Chondrocyte (in vitro differentiated cells): ENCODE results near the gene RYK. TPM values are rescaled to one million over a fixed set of nuclear protein-coding genes. Genes with fewer than 3 reads are reported as not detected.

Experiments
- DNase-seq: peaks from one replicate; pipeline ENCODE4 v3.0.0; 2021; ENCODE audit warnings: mixed read lengths, low spot score
- H3K27ac Mint-ChIP-seq: one replicate; pipeline ENCODE4 v1.8.0; 2021; ENCODE audit warnings: mild to moderate bottlenecking, moderate library complexity, mixed read lengths; ENCODE audit not compliant: unreplicated experiment
- H3K27me3 Mint-ChIP-seq: 2 replicates; pipeline ENCODE4 v1.8.0; 2021; ENCODE audit warnings: low read depth, mixed read lengths
- H3K36me3 Mint-ChIP-seq: 2 replicates; pipeline ENCODE4 v1.8.0; 2021; ENCODE audit warnings: low read depth, mixed read lengths
- H3K4me1 Mint-ChIP-seq: 2 replicates; pipeline ENCODE4 v1.8.0; 2021; ENCODE audit warnings: low read depth, mild to moderate bottlenecking, mixed read lengths
- H3K4me3 Mint-ChIP-seq: one replicate; pipeline ENCODE4 v1.8.0; 2021; ENCODE audit warnings: mild to moderate bottlenecking, moderate library complexity, mixed read lengths; ENCODE audit not compliant: unreplicated experiment
- H3K9me3 Mint-ChIP-seq: 2 replicates; pipeline ENCODE4 v1.8.0; 2021; ENCODE audit warnings: low read depth, mixed read lengths
- total RNA-seq: library from RNA; stranded (reverse); gene quantifications from 3 replicates; pipeline ENCODE4 v1.2.1, GENCODE V29; 2021
- TF ChIP-seq, protein P1 (sequence below): fragments of 200-600 bp; sonication (generic); IDR thresholded peaks from 2 replicates; pipeline ENCODE4 v1.5.0; 2021; ENCODE audit warnings: antibody characterized with exemption, mild to moderate bottlenecking, moderate library complexity

RYK gene
- total RNA-seq, 1 donor from 2014 or later: 49.6 TPM

DNA sequence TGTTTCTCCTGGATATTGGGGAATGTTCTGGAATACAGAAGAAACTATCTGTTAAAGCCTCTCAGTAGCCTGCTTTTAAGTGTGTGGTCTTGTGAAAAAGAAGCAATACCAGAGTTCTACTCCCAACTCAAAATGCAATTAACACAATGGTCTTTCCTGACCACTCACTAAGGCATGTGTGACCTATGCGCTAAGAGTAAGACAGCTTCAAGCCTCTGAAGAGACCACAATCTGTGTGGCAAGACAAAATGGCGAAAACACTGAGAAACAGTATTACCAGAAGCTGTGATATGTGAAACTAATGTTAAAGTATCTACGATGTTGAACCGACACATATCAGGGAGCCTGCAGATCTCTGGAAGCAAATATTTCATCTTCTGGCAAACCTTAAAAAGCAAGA, 33.8 kb downstream of the RYK start:
- Mint-ChIP-seq H3K27ac (no peak overlapping the region), H3K9me3 (no peaks in the 10 kb centered on the region), H3K27me3 (no peaks in the 10 kb centered on the region), H3K4me1 (peaks cover 18% of the 10 kb centered on the region), H3K36me3 (peaks cover 2% of the 10 kb centered on the region), H3K4me3 (no peak overlapping the region)
- DNase-seq: no peak
- TF ChIP-seq, protein P1, sequence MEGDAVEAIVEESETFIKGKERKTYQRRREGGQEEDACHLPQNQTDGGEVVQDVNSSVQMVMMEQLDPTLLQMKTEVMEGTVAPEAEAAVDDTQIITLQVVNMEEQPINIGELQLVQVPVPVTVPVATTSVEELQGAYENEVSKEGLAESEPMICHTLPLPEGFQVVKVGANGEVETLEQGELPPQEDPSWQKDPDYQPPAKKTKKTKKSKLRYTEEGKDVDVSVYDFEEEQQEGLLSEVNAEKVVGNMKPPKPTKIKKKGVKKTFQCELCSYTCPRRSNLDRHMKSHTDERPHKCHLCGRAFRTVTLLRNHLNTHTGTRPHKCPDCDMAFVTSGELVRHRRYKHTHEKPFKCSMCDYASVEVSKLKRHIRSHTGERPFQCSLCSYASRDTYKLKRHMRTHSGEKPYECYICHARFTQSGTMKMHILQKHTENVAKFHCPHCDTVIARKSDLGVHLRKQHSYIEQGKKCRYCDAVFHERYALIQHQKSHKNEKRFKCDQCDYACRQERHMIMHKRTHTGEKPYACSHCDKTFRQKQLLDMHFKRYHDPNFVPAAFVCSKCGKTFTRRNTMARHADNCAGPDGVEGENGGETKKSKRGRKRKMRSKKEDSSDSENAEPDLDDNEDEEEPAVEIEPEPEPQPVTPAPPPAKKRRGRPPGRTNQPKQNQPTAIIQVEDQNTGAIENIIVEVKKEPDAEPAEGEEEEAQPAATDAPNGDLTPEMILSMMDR: no peak

DNA sequence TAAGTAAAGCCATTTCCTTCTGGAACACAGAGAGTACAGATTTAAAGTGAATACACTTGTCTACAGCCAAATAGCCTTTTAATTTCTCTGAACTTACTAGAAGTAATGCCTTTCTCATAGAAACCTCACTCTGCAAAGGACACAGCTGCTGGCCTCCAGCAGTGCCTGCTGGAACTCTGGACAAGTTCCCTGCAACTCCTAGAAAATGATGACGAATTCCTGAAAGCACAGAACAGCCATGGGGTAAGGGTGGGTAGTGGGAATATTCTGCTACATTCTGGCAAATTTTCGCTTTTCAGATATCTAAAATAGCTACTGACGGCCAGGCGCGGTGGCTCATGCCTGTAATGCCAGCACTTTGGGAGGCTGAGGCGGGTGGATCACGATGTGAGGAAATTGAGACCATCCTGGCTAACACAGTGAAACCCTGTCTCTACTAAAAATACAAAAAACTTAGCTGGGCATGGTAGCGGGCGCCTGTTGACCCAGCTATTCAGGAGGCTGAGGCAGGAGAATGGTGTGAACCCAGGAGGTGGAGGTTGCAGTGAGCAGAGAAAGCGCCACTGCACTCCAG, 34.4 kb downstream of the RYK start:
- Mint-ChIP-seq H3K9me3 (no peaks in the 10 kb centered on the region), H3K27me3 (no peaks in the 10 kb centered on the region), H3K4me1 (peaks cover 20% of the 10 kb centered on the region), H3K36me3 (no peaks in the 10 kb centered on the region), H3K27ac (no peak overlapping the region), H3K4me3 (no peak overlapping the region)
- TF ChIP-seq, protein P1: no peak
- DNase-seq: no peak

DNA sequence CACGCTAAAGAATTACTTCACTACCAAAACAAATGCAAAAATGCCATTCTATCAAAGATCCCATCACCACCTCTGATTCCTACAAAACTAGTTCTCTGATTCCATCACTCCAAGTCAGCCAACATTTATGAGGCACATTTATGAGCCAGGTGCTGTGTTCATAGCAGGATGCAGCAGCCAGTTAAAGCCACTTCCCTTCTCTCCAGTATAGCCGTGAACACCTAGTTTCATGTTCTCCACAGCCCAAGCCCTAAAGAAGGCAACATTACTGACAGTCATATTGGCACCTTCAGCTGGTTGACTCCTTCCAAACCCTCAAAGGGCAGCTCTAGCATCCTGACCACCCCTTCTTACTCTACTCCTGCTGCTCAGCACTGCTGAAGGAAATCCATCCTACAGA, 36.4 kb downstream of the RYK start:
- Mint-ChIP-seq H3K27me3 (no peaks in the 10 kb centered on the region), H3K4me3 (no peak overlapping the region), H3K36me3 (peaks cover 7% of the 10 kb centered on the region), H3K27ac (no peak overlapping the region), H3K9me3 (no peaks in the 10 kb centered on the region), H3K4me1 (peaks cover 10% of the 10 kb centered on the region)
- TF ChIP-seq, protein P1: no peak
- DNase-seq: no peak

DNA sequence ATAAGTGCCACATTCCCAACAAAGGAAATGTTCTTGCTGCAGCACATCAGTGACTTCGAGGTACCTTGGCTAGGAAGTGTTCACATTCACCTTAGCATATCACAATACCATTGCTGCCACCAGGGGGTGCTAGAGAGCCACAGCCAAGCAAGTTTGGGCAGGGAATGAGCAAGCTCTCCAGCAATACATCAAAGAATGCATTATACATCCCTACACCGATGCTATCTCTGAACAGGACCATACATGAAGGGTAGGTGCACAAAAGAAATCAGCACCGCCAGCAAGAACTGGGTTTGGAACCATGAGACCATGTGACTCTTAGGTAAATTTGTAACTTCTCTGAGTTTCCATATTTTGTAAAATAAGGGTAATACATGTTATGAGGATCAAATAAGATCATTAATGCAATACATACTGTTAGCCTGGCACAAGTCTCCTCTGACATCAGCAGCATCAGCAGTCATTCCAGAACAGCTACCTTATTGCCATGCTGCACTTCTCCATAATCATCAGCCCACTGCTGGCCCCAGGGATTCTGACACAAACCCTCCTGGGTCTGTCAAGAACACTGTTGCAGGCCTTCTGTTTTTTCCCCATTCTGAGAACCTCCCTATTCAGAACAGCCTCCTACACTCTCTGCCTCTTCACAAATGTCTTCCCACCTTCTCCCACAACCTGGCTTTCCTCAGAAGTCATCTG, 37.5 kb downstream of the RYK start:
- TF ChIP-seq, protein P1: peak; percentile 97
- Mint-ChIP-seq H3K27me3 (no peaks in the 10 kb centered on the region), H3K4me3 (no peak overlapping the region), H3K27ac (no peak overlapping the region), H3K36me3 (peaks cover 7% of the 10 kb centered on the region), H3K4me1 (peaks cover 8% of the 10 kb centered on the region), H3K9me3 (no peaks in the 10 kb centered on the region)
- DNase-seq: no peak

DNA sequence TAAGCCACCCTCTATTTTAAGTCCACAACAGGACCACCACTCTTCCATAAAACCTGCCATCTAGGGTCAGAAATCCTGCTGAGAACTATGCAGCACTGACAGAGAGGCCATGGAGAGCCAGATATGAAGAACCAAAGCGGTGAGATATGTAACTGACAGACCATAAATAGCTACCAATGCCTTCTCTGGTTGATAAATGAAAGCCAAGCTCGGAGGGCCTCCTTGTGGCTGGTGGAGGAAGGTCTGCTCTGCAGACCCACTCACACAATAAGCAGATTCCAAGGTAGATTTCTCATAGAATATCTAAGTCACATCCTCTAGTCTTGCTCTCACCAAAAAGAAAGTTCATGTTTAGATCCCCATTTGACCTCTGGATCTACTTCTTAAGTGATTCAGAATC, 38.9 kb downstream of the RYK start:
- no peak for DNase-seq
- peaks cover 9% of the 10 kb centered on the region for H3K36me3 Mint-ChIP-seq
- H3K9me3 Mint-ChIP-seq: no peaks in the 10 kb centered on the region
- TF ChIP-seq, protein P1: peak; percentile 83
- no peak overlapping the region for H3K27ac Mint-ChIP-seq
- H3K4me3 Mint-ChIP-seq: no peak overlapping the region
- peaks cover 8% of the 10 kb centered on the region for H3K4me1 Mint-ChIP-seq
- no peaks in the 10 kb centered on the region for H3K27me3 Mint-ChIP-seq
